ENCODE measurements around the gene ABHD16B. TPM values are rescaled to one million over a fixed set of nuclear protein-coding genes. Genes with fewer than 3 reads are reported as not detected.
A peak's percentile ranks its signal among the peaks of the same experiment; 100 is the strongest.
"Not testable (repeated sequence)": the region's sequence is repeated elsewhere in the genome, so short reads cannot be mapped to it uniquely, and the experiment has no call there.

The ABHD16B gene
- total and polyA plus RNA-seq, 8 donors: 0.18 TPM; not detected in 7

DNA sequence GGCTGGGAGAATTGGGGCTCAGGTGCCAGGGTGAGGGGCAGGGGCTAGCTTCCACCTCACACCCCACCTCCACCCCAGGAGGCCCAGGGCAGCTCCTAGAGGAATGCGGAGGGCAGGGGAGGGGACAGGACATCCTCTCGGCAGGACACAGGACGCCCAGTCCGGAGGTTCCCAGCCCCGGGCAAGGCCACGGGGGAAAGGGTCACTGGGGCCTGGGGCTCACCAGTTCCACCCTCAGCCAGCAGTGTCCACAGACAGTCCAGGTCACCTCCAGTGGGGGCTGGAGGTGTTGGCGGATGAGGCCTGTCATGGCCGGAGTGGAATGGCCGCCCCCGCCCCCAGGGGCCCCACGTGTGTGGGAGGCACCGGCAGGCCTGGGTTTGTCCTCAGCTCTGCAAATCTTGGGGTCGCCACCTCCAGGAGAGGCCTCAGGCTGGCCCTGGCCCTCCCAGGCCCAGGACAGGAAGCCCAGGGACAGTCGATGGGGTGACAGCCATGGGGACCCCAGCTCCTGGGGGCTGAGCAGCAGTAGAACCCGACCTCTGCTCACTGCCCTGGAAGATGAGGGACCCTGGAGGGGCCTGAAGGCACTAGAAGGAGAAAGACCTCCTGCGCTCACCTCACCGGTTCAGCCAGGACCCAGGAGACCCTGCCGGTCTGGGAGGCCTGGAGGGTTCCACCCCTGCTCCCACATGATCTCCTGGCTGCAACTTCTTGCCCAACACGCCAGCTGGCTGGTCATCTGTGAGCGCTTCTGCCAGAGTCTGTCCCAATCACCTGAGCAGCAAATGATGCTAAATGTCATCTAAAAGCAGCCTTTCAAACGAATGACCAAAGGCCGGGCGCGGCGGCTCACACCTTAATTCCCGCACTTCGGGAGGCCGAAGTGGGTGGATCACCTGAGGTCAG is 13.0 kb upstream of the ABHD16B start:
- no peaks in the 10 kb centered on the region for H3K36me3 ChIP-seq
- DNase-seq: no peak
- H3K9me3 ChIP-seq: no peaks in the 10 kb centered on the region
- peak overlapping the region; percentile 26 to 70 for H3K27ac ChIP-seq
- intact Hi-C loops (cut with DNase I): no loop called here
- peaks cover 0 to 53% of the 10 kb centered on the region in 2 donors for H3K27me3 ChIP-seq
- H3K4me3 ChIP-seq: no peak overlapping the region
- ATAC-seq: peak; percentile 7
- no peak for TF ChIP-seq CTCF (IDR thresholded peaks at IDR 0.05)
- H3K4me1 ChIP-seq: peaks cover 7 to 40% of the 10 kb centered on the region in 2 donors

GRCh38 chr20:63850689-63851547 is 10.4 kb upstream of the ABHD16B start:
- Histone ChIP-seq H3K4me3 (no peak overlapping the region), H3K4me1 (peaks cover 28 to 50% of the 10 kb centered on the region in 2 donors), H3K27ac (no peak overlapping the region), H3K27me3 (peaks cover 0 to 47% of the 10 kb centered on the region in 2 donors), H3K9me3 (no peaks in the 10 kb centered on the region), H3K36me3 (no peaks in the 10 kb centered on the region)
- intact Hi-C loops (cut with DNase I): loop anchor here in 1 of 2 donors (10.0 kb wide), 1 partner anchor 66 kb away; no protein-coding TSS in a partner anchor
- ATAC-seq (no peak), DNase-seq (no peak)
- no peak for TF ChIP-seq CTCF (IDR thresholded peaks at IDR 0.05)

DNA sequence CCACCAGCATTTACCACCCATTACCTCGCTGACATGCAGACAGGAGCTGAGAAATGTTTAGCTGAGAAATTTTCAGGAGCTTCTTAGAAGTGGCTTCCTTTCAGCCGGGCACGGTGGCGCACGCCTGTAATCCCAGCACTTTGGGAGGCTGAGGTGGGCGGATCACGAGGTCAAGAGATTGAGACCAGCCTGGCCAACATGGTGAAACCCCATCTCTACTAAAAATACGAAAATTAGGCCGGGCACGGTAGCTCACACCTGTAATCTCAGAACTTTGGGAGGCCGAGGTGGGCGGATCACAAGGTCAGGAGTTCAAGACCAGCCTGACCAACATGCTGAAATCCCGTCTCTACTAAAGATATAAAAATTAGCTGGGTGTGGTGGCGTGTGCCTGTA is 9.8 kb upstream of the ABHD16B start:
- ATAC-seq: not testable (repeated sequence)
- intact Hi-C loops (cut with DNase I): loop anchor here in 1 of 2 donors (10.0 kb wide), 1 partner anchor 67 kb away; no protein-coding TSS in a partner anchor
- peaks cover 0 to 47% of the 10 kb centered on the region in 2 donors for H3K27me3 ChIP-seq

DNA sequence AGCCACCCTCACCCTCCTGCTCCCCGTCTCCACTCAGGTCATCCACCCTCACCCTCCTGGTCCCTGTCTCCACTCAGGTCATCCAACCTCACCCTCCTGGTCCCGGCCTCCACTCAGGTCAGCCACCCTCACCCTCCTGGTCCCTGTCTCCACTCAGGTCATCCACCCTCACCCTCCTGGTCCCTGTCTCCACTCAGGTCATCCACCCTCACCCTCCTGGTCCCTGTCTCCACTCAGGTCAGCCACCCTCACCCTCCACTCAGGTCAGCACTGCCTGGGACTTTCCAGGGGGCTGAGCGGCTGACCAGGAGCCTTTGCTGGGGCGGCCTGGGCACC is 7.6 kb upstream of the ABHD16B start:
- Histone ChIP-seq H3K4me1 (peaks cover 33 to 48% of the 10 kb centered on the region in 2 donors), H3K27ac (peak overlapping the region; percentile 75 to 78), H3K27me3 (peaks cover 0 to 38% of the 10 kb centered on the region in 2 donors)
- H3K36me3 ChIP-seq, DNase-seq, H3K4me3 ChIP-seq, H3K9me3 ChIP-seq, ATAC-seq: not testable (repeated sequence)
- intact Hi-C loops (cut with DNase I): loop anchor here in 1 of 2 donors (10.0 kb wide), 1 partner anchor 69 kb away; no protein-coding TSS in a partner anchor

More for the DNA sequence above, 9.8 kb upstream of the ABHD16B start:
- H3K9me3 ChIP-seq, DNase-seq, H3K36me3 ChIP-seq, H3K4me3 ChIP-seq, H3K27ac ChIP-seq: not testable (repeated sequence)
- H3K4me1 ChIP-seq: peaks cover 23 to 45% of the 10 kb centered on the region in 2 donors

- H3K4me3 ChIP-seq: peak overlapping the region in 1 of 2 donors; percentile 7
- intact Hi-C loops (cut with DNase I): loop anchor here in 1 of 2 donors (10.0 kb wide), 1 partner anchor 69 kb away; no protein-coding TSS in a partner anchor
- DNase-seq (peak in 1 of 4 donors; percentile 84), ATAC-seq (peak; percentile 58)
- H3K36me3 ChIP-seq: no peaks in the 10 kb centered on the region
- peaks cover 0 to 37% of the 10 kb centered on the region in 2 donors for H3K27me3 ChIP-seq
- peak overlapping the region; percentile 75 to 78 for H3K27ac ChIP-seq
- no peaks in the 10 kb centered on the region for H3K9me3 ChIP-seq
- H3K4me1 ChIP-seq: peaks cover 33 to 53% of the 10 kb centered on the region in 2 donors
- no peak for TF ChIP-seq CTCF (IDR thresholded peaks at IDR 0.05)
Measured at GRCh38 chr20:63854069-63854765, 7.1 kb upstream of the ABHD16B start.

Measured in left lung (tissue), 10 donors.